Activated T-helper 1 cell treated with anti-CD3 and anti-CD28 coated beads, Interleukin-12 subunit alpha, Interleukin-12 subunit beta, Interleukin-2, Interleukin-4 antibody, amounts not matched to agents 30 ng/mL and 10 ng/mL and 1 ng/mL, durations not matched to agents 14 hours and 24 hours and 36 hours (primary cell): ENCODE measurements around the gene JMJD1C. TPM values are rescaled to one million over a fixed set of nuclear protein-coding genes. Genes with fewer than 3 reads are reported as not detected.
A peak's percentile ranks its signal among the peaks of the same experiment; 100 is the strongest.
"Not testable (repeated sequence)": the region's sequence is repeated elsewhere in the genome, so short reads cannot be mapped to it uniquely, and the experiment has no call there.

ENCODE experiments used
- DNase-seq: peaks from one replicate; pipeline ENCODE4 v3.0.0; 2021; ENCODE audit warnings: low spot score
- H3K27ac Mint-ChIP-seq: one replicate; pipeline ENCODE4 v1.8.0; 2021; ENCODE audit warnings: mild to moderate bottlenecking, mixed read lengths
- H3K27me3 Mint-ChIP-seq: one replicate; pipeline ENCODE4 v1.8.0; 2022; ENCODE audit warnings: mild to moderate bottlenecking, moderate library complexity, mixed read lengths; ENCODE audit not compliant: insufficient read depth
- H3K36me3 Mint-ChIP-seq: one replicate; pipeline ENCODE4 v1.8.0; 2021; ENCODE audit warnings: low read depth, mixed read lengths
- H3K4me1 Mint-ChIP-seq: one replicate; pipeline ENCODE4 v1.8.0; 2021; ENCODE audit warnings: low read depth, mixed read lengths
- H3K4me3 Mint-ChIP-seq: one replicate; pipeline ENCODE4 v1.8.0; 2021; ENCODE audit warnings: mild to moderate bottlenecking, moderate library complexity, mixed read lengths
- H3K9me3 Mint-ChIP-seq: one replicate; pipeline ENCODE4 v1.8.0; 2021; ENCODE audit warnings: mixed read lengths
- intact Hi-C: fragments of 100-400 bp; cut with micrococcal nuclease; formaldehyde crosslinking; loops from one replicate; pipeline ENCODE4 v1.15.1; 2024
- total RNA-seq: library from RNA; stranded (reverse); gene quantifications from 2 replicates; pipeline ENCODE4 v1.2.3, GENCODE V29; 2022

Gene JMJD1C
- total RNA-seq, 1 donor from 2014 or later, result 48.0 TPM

DNA sequence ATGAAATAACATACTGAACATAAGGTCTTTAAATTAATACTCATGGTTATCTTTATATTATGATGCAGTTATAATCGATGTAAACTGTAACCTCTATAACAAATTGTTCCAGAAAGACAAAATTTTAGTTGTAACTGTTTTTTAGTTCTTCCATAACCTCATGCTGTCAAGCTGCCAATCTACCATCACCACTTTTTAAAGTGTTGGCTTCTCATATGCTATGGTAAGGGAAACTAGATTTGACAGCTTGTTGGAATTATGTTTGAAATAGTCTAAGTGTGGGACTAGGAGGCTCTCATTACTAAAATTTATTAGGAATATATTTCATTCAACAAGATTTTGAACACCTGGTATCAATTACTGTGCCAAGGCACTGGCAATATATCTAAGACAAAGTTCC is 227.3 kb downstream of the JMJD1C start:
- no peak overlapping the region for H3K4me3 Mint-ChIP-seq
- peaks cover 61% of the 10 kb centered on the region for H3K4me1 Mint-ChIP-seq
- no peaks in the 10 kb centered on the region for H3K27me3 Mint-ChIP-seq
- H3K27ac Mint-ChIP-seq, result peak overlapping the region; percentile 5
- DNase-seq, result no peak
- H3K36me3 Mint-ChIP-seq, result peaks cover 9% of the 10 kb centered on the region
- no peaks in the 10 kb centered on the region for H3K9me3 Mint-ChIP-seq
- intact Hi-C loops, result no loop called here

DNA sequence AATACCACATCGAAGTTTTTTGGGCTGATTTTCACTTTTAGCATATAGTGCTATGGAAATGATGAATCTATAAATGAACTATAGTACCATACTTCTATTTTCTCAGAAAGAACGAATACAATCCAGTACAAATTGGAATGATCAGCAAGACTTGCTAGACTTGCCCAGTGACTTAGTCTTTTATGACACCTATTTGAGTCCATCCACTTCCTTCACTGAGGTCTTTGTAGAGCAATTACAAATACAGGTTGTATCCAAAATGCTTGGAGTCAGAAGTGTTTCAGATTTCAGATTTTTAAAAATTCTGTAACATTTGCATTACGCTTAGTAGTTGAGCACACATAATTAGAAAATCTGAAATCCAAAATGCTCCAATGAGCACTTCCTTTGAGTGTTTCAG is 228.4 kb downstream of the JMJD1C start:
- no peak overlapping the region for H3K4me3 Mint-ChIP-seq
- peak overlapping the region; percentile 51 for H3K27ac Mint-ChIP-seq
- peaks cover 60% of the 10 kb centered on the region for H3K4me1 Mint-ChIP-seq

DNA sequence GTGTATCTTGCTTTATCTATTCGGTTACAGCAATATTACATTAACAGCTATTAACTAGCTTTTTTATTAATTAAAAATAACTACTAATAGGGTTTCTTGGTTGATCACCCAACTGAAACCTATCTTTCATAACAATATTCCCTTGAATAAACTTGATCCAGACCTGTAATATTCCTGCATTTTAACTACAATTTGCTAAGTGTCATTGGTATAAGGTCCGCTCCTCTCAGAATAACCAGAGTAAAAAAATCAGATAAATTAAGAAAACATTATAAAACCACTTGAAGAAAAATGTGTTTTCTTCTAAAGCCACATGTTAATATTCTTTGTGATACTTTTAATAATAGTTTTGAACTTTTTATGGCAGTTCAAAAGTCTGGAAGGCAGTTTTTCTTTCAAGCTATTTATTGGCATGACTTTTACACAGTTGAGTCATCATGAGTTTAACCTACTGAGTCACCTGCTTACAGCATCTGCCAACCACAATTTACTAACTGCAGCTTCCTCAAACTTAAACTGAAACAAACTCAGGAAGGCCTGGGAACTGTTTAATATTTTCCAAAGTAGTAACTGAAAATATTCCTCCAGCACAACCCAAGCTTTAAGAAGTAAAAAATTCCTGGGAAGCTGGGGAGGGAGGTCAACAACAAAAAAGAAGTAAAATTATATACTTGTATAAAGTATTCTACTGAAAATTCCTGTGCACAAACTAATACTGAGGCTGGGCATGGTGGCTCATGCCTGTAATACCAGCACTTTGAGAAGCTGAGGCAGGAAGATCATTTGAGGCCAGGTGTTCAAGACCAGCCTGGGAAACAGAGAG is 229.5 kb downstream of the JMJD1C start:
- peak overlapping the region; percentile 28 for H3K4me3 Mint-ChIP-seq
- H3K4me1 Mint-ChIP-seq, result peaks cover 49% of the 10 kb centered on the region
- no peak for DNase-seq
- H3K27ac Mint-ChIP-seq, result peak overlapping the region; percentile 72
- intact Hi-C loops, result loop anchor here (1.0 kb wide), 2 partner anchors 9 to 33 kb away; no protein-coding TSS in a partner anchor
- H3K36me3 Mint-ChIP-seq, result peaks cover 9% of the 10 kb centered on the region
- H3K9me3 Mint-ChIP-seq, result no peaks in the 10 kb centered on the region
- H3K27me3 Mint-ChIP-seq, result no peaks in the 10 kb centered on the region

More for the DNA sequence above, 228.4 kb downstream of the JMJD1C start:
- DNase-seq, result no peak
- no peaks in the 10 kb centered on the region for H3K27me3 Mint-ChIP-seq
- H3K9me3 Mint-ChIP-seq, result no peaks in the 10 kb centered on the region
- peaks cover 9% of the 10 kb centered on the region for H3K36me3 Mint-ChIP-seq
- intact Hi-C loops, result no loop called here

DNA sequence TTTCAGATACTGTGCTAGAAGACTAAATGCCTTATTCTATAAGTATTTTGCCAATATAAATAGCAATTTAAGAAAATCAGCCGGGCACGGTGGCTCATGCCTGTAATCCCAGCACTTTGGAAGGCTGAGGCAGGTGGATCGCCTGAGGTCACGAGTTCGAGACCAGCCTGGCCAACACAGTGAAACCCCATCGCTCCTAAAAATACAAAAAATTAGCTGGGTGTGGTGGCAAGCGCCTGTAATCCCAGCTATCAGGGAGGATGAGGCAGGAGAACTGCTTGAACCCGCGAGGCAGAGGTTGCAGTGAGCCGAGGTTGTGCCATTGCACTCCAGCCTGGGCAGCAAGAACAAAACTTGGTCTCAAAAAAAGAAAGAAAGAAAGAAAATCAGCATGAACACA is 230.6 kb downstream of the JMJD1C start:
- H3K9me3 Mint-ChIP-seq, H3K27me3 Mint-ChIP-seq, DNase-seq, H3K27ac Mint-ChIP-seq, intact Hi-C loops: not testable (repeated sequence)
- peak overlapping the region; percentile 15 for H3K4me3 Mint-ChIP-seq
- H3K36me3 Mint-ChIP-seq, result peaks cover 14% of the 10 kb centered on the region
- peaks cover 44% of the 10 kb centered on the region for H3K4me1 Mint-ChIP-seq

- Mint-ChIP-seq H3K4me3 (no peak overlapping the region), H3K9me3 (no peaks in the 10 kb centered on the region), H3K27ac (no peak overlapping the region), H3K27me3 (no peaks in the 10 kb centered on the region), H3K36me3 (peaks cover 9% of the 10 kb centered on the region), H3K4me1 (peaks cover 36% of the 10 kb centered on the region)
- DNase-seq, result no peak
- intact Hi-C loops, result loop anchor here (5.0 kb wide), 1 partner anchor 57 kb away; no protein-coding TSS in a partner anchor
These were observed 236.6 kb downstream of the JMJD1C start for GRCh38 chr10:63229161-63229560.

DNA sequence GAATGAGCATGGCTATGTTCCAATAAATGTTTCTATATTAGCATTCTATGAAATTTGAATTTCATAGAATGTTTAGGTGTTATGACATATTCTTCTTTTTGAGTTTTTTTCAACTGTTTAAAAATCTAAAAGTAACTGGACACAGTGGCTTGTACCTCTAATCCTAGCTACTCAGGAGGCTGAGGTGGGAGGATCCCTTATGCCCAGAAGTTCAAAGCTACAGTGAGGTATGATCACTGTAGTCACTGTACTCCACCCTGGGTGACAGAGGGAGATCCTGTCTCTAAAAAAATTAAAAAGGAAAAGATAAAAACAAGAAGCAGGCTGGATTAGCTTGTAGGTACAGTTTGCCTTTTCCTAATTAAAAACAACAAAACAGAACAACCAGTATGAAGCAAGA is 237.5 kb downstream of the JMJD1C start:
- Mint-ChIP-seq H3K27ac (no peak overlapping the region), H3K9me3 (no peaks in the 10 kb centered on the region), H3K4me1 (peaks cover 36% of the 10 kb centered on the region), H3K36me3 (peaks cover 9% of the 10 kb centered on the region), H3K27me3 (no peaks in the 10 kb centered on the region), H3K4me3 (no peak overlapping the region)
- intact Hi-C loops, result loop anchor here (5.0 kb wide), 1 partner anchor 56 kb away; no protein-coding TSS in a partner anchor
- DNase-seq, result no peak

DNA sequence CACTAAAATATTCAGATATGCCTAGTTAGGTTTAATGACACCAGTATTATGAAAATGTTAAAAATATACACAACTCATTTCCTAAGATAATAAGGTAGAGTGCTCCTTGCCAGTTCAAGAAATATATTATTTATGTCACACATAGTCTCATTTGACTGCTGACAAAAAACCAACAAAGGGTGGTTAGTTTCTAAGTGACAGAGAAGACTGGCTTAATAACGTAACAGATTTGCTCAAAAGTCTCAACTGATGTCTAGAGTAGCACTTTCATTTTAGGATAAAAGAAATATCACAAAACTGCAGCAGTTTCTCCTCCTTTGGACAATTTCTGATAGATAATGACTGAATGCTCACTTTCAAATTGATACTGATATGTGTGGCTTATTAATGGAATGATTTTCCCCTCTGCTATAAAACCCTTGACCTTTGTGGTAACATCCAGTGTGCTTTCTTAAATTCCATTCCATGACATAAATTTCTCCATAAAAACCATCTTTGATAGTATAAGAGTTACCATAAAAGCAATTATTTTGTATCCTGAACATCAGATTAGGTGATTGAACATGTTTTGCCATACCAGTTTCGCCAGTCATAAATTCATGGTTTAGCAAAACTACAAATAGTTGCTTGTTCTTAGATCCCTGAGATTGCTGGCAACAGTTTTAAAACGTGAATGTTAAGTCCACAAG is 238.4 kb downstream of the JMJD1C start:
- no peaks in the 10 kb centered on the region for H3K27me3 Mint-ChIP-seq
- peaks cover 35% of the 10 kb centered on the region for H3K4me1 Mint-ChIP-seq
- H3K4me3 Mint-ChIP-seq, result peak overlapping the region; percentile 61
- peak overlapping the region; percentile 79 for H3K27ac Mint-ChIP-seq
- intact Hi-C loops, result loop anchor here (1.0 to 5.0 kb wide), 5 partner anchors 9 to 127 kb away; no protein-coding TSS in a partner anchor
- no peak for DNase-seq
- H3K36me3 Mint-ChIP-seq, result peaks cover 9% of the 10 kb centered on the region
- no peaks in the 10 kb centered on the region for H3K9me3 Mint-ChIP-seq

DNA sequence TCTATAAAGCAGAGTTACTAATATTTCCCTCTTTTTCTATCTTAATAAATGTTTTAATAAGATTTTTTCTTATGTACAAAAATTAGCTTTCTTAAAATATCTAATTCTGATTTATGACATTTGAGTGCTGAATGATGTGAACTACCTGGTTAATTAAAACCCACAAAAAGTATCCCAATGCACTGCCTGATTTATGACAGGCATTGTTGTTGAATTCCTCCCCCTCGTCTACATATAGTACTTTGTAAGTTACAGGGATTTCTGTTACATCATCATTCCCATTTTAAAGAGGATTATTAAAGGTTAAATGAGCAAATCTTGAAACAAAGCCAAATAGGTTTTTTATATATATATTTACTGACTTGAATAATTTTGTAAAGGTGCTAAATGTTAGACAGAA is 241.5 kb downstream of the JMJD1C start:
- Mint-ChIP-seq H3K36me3 (peaks cover 9% of the 10 kb centered on the region), H3K4me3 (no peak overlapping the region), H3K9me3 (no peaks in the 10 kb centered on the region), H3K4me1 (peaks cover 59% of the 10 kb centered on the region), H3K27ac (no peak overlapping the region), H3K27me3 (no peaks in the 10 kb centered on the region)
- no peak for DNase-seq
- intact Hi-C loops, result no loop called here

DNA sequence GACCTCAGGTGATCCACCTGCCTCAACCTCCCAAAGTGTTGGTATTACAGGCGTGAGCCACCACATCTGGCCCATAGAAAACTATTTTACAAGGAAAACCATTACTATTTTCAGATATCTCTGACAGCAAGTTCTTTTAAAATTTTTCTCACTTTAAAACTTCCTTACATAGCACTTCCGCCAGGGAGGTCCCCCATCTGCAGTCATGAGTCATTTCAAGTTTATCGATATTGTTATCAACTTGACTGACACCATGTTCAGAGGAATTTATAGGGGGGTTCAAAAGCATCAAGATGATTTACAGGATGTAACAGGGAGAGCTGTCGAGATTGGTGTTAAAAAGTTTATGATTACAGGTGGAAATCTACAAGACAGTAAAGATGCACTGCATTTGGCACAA is 243.8 kb downstream of the JMJD1C start:
- Mint-ChIP-seq H3K4me1 (peaks cover 61% of the 10 kb centered on the region), H3K27me3 (no peaks in the 10 kb centered on the region), H3K4me3 (no peak overlapping the region), H3K27ac (peak overlapping the region; percentile 62), H3K9me3 (no peaks in the 10 kb centered on the region), H3K36me3 (peaks cover 9% of the 10 kb centered on the region)
- DNase-seq, result no peak
- intact Hi-C loops, result no loop called here

DNA sequence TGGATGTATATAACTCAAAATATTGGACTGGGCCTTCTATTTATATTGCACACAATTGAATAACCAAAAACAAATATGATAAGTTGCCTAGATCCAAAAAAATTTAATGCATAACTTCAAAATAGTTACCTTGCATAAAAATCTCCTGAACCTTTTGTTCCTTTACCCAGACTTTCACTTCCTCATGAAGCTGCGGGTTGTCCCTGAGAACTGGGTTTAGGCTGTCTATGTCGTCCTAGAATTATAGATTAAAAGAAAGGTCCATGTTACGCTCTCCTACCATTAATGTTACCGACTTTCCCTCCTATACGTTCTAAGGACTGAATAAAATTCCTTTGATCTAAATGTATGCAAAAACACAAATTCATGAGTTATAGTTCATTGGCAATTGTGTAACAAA is 246.0 kb downstream of the JMJD1C start:
- H3K4me1 Mint-ChIP-seq, result peaks cover 49% of the 10 kb centered on the region

DNA sequence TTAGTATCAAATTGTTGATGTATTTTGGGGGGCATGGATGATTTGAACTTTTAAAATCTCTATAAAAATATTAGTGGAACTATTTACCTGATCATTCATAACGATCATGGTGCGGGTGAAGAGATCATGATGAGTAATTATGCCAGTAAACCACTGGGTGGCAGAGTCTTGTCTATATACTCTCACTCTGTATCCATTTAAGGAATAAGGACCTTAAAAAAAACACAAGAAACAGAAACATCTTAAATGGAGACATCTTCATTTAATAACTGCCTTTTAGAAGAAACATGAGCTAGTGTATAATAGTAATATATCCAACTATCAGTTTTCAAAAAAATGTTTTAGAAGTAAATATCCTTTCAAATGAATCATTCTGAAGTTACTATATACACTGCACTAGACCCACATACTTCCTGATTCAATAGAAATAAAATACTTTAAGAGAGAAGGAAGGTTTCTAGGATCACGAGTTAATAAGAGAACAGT is 248.6 kb downstream of the JMJD1C start:
- Mint-ChIP-seq H3K27ac (peak overlapping the region; percentile 13), H3K9me3 (no peaks in the 10 kb centered on the region), H3K27me3 (no peaks in the 10 kb centered on the region), H3K4me3 (no peak overlapping the region), H3K4me1 (peaks cover 51% of the 10 kb centered on the region), H3K36me3 (peaks cover 28% of the 10 kb centered on the region)
- intact Hi-C loops, result loop anchor here (1.0 to 5.0 kb wide), 8 partner anchors 8 to 503 kb away; partner anchors contain the start of genes JMJD1C and REEP3
- DNase-seq, result no peak

More for the DNA sequence above, 246.0 kb downstream of the JMJD1C start:
- no peak for DNase-seq
- H3K9me3 Mint-ChIP-seq, result no peaks in the 10 kb centered on the region
- H3K36me3 Mint-ChIP-seq, result peaks cover 13% of the 10 kb centered on the region
- H3K4me3 Mint-ChIP-seq, result no peak overlapping the region
- intact Hi-C loops, result loop anchor here (5.0 kb wide), 2 partner anchors 248 to 303 kb away; partner anchors contain the start of genes JMJD1C and REEP3
- no peak overlapping the region for H3K27ac Mint-ChIP-seq
- H3K27me3 Mint-ChIP-seq, result no peaks in the 10 kb centered on the region

GRCh38 chr10:63214571-63214970 is 251.2 kb downstream of the JMJD1C start:
- Mint-ChIP-seq H3K9me3 (peaks cover 6% of the 10 kb centered on the region), H3K27ac (peak overlapping the region; percentile 49), H3K27me3 (no peaks in the 10 kb centered on the region), H3K4me3 (no peak overlapping the region), H3K4me1 (peaks cover 33% of the 10 kb centered on the region), H3K36me3 (peaks cover 39% of the 10 kb centered on the region)
- intact Hi-C loops, result no loop called here
- no peak for DNase-seq

DNA sequence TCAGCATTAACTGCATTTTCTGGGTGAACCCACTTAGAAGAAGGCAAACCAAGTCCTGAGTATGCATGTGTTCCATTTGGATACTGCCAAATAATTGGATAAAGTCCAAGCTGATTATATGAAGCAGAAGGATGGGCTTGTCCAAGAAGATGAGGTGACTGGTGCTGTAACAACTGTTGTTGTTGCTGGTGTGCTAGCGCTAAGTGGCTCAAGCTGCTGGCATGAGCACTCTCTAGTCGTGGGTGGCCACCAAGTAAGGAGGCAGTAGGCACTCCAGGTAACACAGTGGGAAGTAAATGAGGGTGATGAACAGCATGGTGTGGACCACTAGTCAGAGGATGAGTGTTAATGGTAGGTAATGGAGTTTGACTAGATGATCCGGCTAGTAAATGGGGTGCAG is 252.3 kb downstream of the JMJD1C start:
- Mint-ChIP-seq H3K4me1 (peaks cover 33% of the 10 kb centered on the region), H3K27ac (peak overlapping the region; percentile 1)

More for the DNA sequence above, 252.3 kb downstream of the JMJD1C start:
- peaks cover 43% of the 10 kb centered on the region for H3K36me3 Mint-ChIP-seq
- intact Hi-C loops, result no loop called here
- H3K9me3 Mint-ChIP-seq, result peaks cover 6% of the 10 kb centered on the region
- H3K4me3 Mint-ChIP-seq, result no peak overlapping the region
- H3K27me3 Mint-ChIP-seq, result no peaks in the 10 kb centered on the region
- no peak for DNase-seq
